Neural cell (in vitro differentiated cells): ENCODE results near the gene SDCBP2. TPM values are rescaled to one million over a fixed set of nuclear protein-coding genes. Genes with fewer than 3 reads are reported as not detected.

Experiments
- H2AFZ ChIP-seq: fragments of 200-600, 300-800 bp; sonication (generic), shearing (Covaris generic); 2 replicates; pipeline ENCODE4 v1.6.0; 2014; ENCODE audit warnings: low read depth, mild to moderate bottlenecking, antibody characterized with exemption, low read length, moderate library complexity
- H3F3A ChIP-seq: fragments of 200-600 bp; shearing (Covaris generic); 2 replicates; pipeline ENCODE4 v1.6.1; 2016; ENCODE audit warnings: mild to moderate bottlenecking, moderate library complexity, mixed read lengths, antibody characterized with exemption, low read length; ENCODE audit not compliant: insufficient read depth, poor library complexity, severe bottlenecking
- H3K27ac ChIP-seq: fragments of 200-600, 300-800 bp; sonication (generic), shearing (Covaris generic); 2 replicates; pipeline ENCODE4 v1.5.1; 2014; ENCODE audit warnings: mild to moderate bottlenecking, low read length, moderate library complexity
- H3K27me3 ChIP-seq: fragments of 300-800, 200-600 bp; sonication (generic), shearing (Covaris generic); 2 replicates; pipeline ENCODE4 v1.6.0; 2014; ENCODE audit warnings: mild to moderate bottlenecking, low read depth, low read length, moderate library complexity; ENCODE audit not compliant: insufficient read depth
- H3K36me3 ChIP-seq: fragments of 300-800, 200-600 bp; sonication (generic), shearing (Covaris generic); 2 replicates; pipeline ENCODE4 v1.5.1; 2014; ENCODE audit warnings: mild to moderate bottlenecking, antibody characterized with exemption, low read length, moderate library complexity; ENCODE audit not compliant: insufficient read depth
- H3K4me2 ChIP-seq: fragments of 300-800, 200-600 bp; sonication (generic), shearing (Covaris generic); 2 replicates; pipeline ENCODE4 v1.6.0; 2014; ENCODE audit warnings: mild to moderate bottlenecking, low read length
- H3K4me3 ChIP-seq: fragments of 300-800, 200-600 bp; sonication (generic), shearing (Covaris generic); 2 replicates; pipeline ENCODE4 v1.5.1; 2014; ENCODE audit warnings: mild to moderate bottlenecking, low read length, moderate library complexity
- H3K79me2 ChIP-seq: fragments of 200-600 bp; shearing (Covaris generic); replicated peaks from 2 replicates; pipeline ENCODE4 v1.6.0; 2014; ENCODE audit warnings: mild to moderate bottlenecking, low read length, moderate library complexity; ENCODE audit not compliant: insufficient read depth
- H3K9ac ChIP-seq: fragments of 300-800, 200-600 bp; sonication (generic), shearing (Covaris generic); 2 replicates; pipeline ENCODE4 v1.6.1; 2016; ENCODE audit warnings: mild to moderate bottlenecking, low read length, mixed read lengths
- H3K9me2 ChIP-seq: fragments of 200-600 bp; shearing (Covaris generic); 2 replicates; pipeline ENCODE4 v1.6.1; 2016; ENCODE audit warnings: mild to moderate bottlenecking, low read length, mixed read lengths; ENCODE audit not compliant: insufficient read depth
- H3K9me3 ChIP-seq: fragments of 200-600, 300-800 bp; sonication (generic), shearing (Covaris generic); 2 replicates; pipeline ENCODE4 v1.6.1; 2016; ENCODE audit warnings: mild to moderate bottlenecking, mixed run types, low read length, moderate library complexity, mixed read lengths
- H4K20me1 ChIP-seq: fragments of 200-600 bp; shearing (Covaris generic); 2 replicates; pipeline ENCODE4 v1.6.1; 2016; ENCODE audit warnings: mild to moderate bottlenecking, mixed run types; ENCODE audit not compliant: insufficient read depth
- CTCF ChIP-seq: fragments of 450-650 bp; IDR thresholded peaks from 2 replicates; pipeline ENCODE4 v1.5.1; 2014; ENCODE audit warnings: antibody characterized with exemption, mild to moderate bottlenecking, moderate library complexity; ENCODE audit not compliant: poor library complexity, severe bottlenecking
- EP300 ChIP-seq: fragments of 450-650 bp; conservative IDR thresholded peaks from 2 replicates; pipeline ENCODE4 v1.6.1; 2014; ENCODE audit warnings: antibody characterized with exemption, mild to moderate bottlenecking, moderate library complexity; ENCODE audit not compliant: poor library complexity, severe bottlenecking
- EZH2 ChIP-seq: fragments of 200-600, 300-800 bp; shearing (Covaris generic), sonication (generic); IDR thresholded peaks from 2 replicates; pipeline ENCODE4 v1.6.1; 2014; ENCODE audit warnings: antibody characterized with exemption, low read length, borderline replicate concordance, mild to moderate bottlenecking; ENCODE audit not compliant: insufficient read depth, poor library complexity, severe bottlenecking
- MXI1 ChIP-seq: fragments of 450-650 bp; conservative IDR thresholded peaks from 2 replicates; pipeline ENCODE4 v1.6.1; 2014; ENCODE audit warnings: antibody characterized with exemption, mild to moderate bottlenecking; ENCODE audit not compliant: poor library complexity, severe bottlenecking
- POLR2AphosphoS5 ChIP-seq: IDR thresholded peaks from 2 replicates; pipeline ENCODE4 v1.6.1; 2012
- RAD21 ChIP-seq: fragments of 450-650 bp; conservative IDR thresholded peaks from 2 replicates; pipeline ENCODE4 v1.6.1; 2014; ENCODE audit warnings: antibody characterized with exemption, mild to moderate bottlenecking, moderate library complexity
- REST ChIP-seq: IDR thresholded peaks from 2 replicates; pipeline ENCODE4 v1.6.1; 2012; ENCODE audit warnings: borderline replicate concordance
- SMC3 ChIP-seq: fragments of 450-650 bp; conservative IDR thresholded peaks from 2 replicates; pipeline ENCODE4 v1.6.1; 2014; ENCODE audit warnings: antibody characterized with exemption, mild to moderate bottlenecking, moderate library complexity; ENCODE audit not compliant: poor library complexity
- TAF1 ChIP-seq: IDR thresholded peaks from 2 replicates; pipeline ENCODE4 v1.6.1; 2012; ENCODE audit warnings: low read depth
- polyA plus RNA-seq: library from polyadenylated mRNA; depleted of rRNA; stranded (reverse); fragments of >200 nt; gene quantifications from 2 replicates; pipeline ENCODE4 v1.2.3, GENCODE V29; 2014

The SDCBP2 gene
- polyA plus RNA-seq, 1 donor from 2014 or later = 5.2 TPM

- H3K9me2 ChIP-seq = no peaks in the 10 kb centered on the region
- H3K4me2 ChIP-seq = no peak overlapping the region
- TF ChIP-seq EZH2 = no peak
- TF ChIP-seq SMC3 = no peak
- TF ChIP-seq REST = no peak
- no peak for TF ChIP-seq CTCF
- no peak for TF ChIP-seq RAD21
- TF ChIP-seq TAF1 = no peak
- TF ChIP-seq EP300 = no peak
- no peak for TF ChIP-seq POLR2AphosphoS5
- TF ChIP-seq MXI1 = no peak
- no peak overlapping the region for H3K9ac ChIP-seq
- no peak overlapping the region for H3K27ac ChIP-seq
- peaks cover 4% of the 10 kb centered on the region for H3K36me3 ChIP-seq
- H4K20me1 ChIP-seq = no peaks in the 10 kb centered on the region
- no peaks in the 10 kb centered on the region for H3F3A ChIP-seq
- H3K79me2 ChIP-seq = no peaks in the 10 kb centered on the region
- H3K27me3 ChIP-seq = no peaks in the 10 kb centered on the region
- no peak overlapping the region for H2AFZ ChIP-seq
- no peak overlapping the region for H3K4me3 ChIP-seq
- H3K9me3 ChIP-seq = no peaks in the 10 kb centered on the region
Measured at GRCh38 chr20:1364106-1364505, 35.2 kb upstream of the SDCBP2 start.

- H3K4me2 ChIP-seq = no peak overlapping the region
- H3F3A ChIP-seq = no peaks in the 10 kb centered on the region
- no peak for TF ChIP-seq EZH2
- no peak for TF ChIP-seq EP300
- TF ChIP-seq MXI1 = no peak
- no peak for TF ChIP-seq REST
- no peak for TF ChIP-seq SMC3
- no peak for TF ChIP-seq CTCF
- no peak for TF ChIP-seq RAD21
- no peak for TF ChIP-seq TAF1
- TF ChIP-seq POLR2AphosphoS5 = no peak
- no peak overlapping the region for H3K9ac ChIP-seq
- H3K36me3 ChIP-seq = peaks cover 4% of the 10 kb centered on the region
- H3K4me3 ChIP-seq = no peak overlapping the region
- no peak overlapping the region for H2AFZ ChIP-seq
- no peaks in the 10 kb centered on the region for H4K20me1 ChIP-seq
- H3K79me2 ChIP-seq = no peaks in the 10 kb centered on the region
- no peak overlapping the region for H3K27ac ChIP-seq
- H3K27me3 ChIP-seq = no peaks in the 10 kb centered on the region
- no peaks in the 10 kb centered on the region for H3K9me2 ChIP-seq
- H3K9me3 ChIP-seq = no peaks in the 10 kb centered on the region
Measured at GRCh38 chr20:1363522-1363921, 34.6 kb upstream of the SDCBP2 start.
